RPMI7951 (cell line): ENCODE measurements around the gene NFIB. TPM values are rescaled to one million over a fixed set of nuclear protein-coding genes. Genes with fewer than 3 reads are reported as not detected.

Experiments
- DNase-seq: peaks from one replicate; pipeline ENCODE4 v3.0.0-alpha.2; 2012; ENCODE audit warnings: low read depth
- total RNA-seq: library from RNA; depleted of rRNA; stranded (reverse); fragments of >200 nt; shearing (Covaris generic); gene quantifications from 2 replicates; pipeline ENCODE4 v1.2.3, GENCODE V29; 2014

Gene NFIB
- total RNA-seq, 1 experiment from 2014 or later = 9.1 TPM

DNA sequence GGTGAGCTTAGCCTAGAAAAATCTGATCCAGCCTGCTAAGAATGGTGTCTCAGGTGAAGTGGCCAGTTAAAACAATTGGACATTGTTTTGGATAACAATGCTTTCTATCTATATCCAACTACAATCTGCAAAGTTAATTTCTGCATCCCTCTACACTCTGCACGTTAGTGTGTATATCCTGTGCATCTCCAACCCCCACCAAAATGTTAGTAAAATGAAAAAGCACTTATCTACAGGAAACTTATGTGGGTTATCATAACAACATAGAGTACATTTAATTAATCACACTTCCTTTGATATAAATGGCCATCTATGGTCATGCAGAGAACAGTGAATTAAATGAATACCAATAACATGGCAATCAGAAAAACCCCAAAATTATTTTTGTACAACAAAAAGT, 158.7 kb downstream of the NFIB start:
- DNase-seq = no peak

DNA sequence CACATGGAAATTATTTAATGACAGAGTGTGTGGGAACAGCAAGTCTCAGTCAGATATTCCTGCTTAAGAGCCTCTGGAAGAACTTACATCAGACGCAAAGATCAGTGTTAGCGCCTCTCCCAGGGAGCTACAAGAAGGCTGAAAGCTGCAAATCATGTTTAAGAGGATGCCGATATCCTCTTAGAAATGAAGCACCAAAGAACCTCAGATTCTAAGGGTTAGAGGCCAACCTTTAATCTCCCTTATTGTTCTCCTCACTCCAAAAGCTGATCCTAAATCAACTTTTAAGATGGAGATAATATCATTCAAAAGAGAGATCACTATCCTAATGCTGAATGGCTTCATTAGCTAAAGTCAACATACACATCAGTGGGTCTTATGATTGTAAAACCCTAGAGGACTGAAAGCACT, 160.6 kb downstream of the NFIB start:
- DNase-seq = no peak

DNA sequence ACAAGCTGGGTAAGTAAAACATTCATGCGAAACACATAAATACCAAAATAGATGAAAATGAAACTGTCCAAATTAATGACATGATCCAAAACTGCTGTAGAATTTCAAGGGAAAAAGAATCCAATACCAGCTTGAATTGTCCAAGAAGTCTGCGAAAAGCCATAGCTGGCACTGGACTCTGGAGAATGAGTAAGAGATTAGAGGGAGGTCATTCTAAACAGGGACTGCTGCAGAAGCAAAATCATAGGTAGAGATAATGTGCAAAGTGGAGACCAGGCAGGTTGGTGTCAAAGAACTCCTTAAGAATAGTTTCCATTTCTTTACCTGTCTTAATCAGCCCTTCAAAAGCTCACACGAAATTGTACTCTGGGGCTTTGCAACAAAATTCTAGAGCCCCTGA, 162.5 kb downstream of the NFIB start:
- no peak for DNase-seq

DNA sequence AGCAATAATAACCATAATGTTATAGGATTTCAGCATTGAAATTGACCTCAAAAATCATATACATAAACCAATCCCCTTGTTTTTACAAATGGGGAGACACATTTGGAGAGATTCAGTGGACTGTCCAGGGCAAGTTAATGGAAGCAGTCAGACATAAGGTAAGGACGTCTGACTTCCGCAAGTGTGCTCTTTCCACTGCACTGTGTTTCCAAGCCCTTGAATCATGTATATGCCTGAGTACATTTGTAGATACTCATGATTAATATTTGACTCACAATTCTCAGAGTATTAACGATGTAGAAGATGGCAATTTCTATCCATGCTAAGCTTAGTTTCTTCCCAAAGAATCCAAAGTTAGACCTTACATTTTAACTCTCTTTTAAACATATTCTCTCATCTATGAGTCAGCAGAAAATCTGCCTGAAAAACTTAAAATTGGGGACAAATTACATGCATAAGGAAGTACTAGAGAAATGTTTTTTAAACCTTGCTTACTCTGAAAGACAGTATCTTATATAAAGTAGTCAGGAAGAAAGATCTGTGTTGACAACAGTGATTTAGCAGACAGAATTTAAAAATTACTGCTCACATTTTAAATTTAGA, 165.3 kb downstream of the NFIB start:
- no peak for DNase-seq

DNA sequence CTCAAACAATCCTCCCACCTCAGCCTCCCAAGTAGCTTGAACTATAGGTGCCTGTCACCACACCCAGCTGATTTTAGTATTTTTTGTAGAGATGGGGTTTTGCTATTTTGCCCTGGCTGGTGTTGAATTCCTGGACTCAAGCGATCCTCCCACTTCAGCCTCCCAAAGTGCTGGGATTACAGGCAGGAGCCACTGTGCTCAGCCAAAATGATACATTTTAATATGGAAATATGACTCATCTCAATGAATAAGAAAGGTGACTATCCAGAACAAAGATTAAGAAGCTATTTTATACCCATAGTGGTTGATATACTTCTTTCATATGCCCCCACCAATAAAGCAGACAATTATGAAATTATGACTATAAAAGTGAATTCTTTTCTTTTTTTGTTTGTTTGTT, 166.2 kb downstream of the NFIB start:
- no peak for DNase-seq

DNA sequence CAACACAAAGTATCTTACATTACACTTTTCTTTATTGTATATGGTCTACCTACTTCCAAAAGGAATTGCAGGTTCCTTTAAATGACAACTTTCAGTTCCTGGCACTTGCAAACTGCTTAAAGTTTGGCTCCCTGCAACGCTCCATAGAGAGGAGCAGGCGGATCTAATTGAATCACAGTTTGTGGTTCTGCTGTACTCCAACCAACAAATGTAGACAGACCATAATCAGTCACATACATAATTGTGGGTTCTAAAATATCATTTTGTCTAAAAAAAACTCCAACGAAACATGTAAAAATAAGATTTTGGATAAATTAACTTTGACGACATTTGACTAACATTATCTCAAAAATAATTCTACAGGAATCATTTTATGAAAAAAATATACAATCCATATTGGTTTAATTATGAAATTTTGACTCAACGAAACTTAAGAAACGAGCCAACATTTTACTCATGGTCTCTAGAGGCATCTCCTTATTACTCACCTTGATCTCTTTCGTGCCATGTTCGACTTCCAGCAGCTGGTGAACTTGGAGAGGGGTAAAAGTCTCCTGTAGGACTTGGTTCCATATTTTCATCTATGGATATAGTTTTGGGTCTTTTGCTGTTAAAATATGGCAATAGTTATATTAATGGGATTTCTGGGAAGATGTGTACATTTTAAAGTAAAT, 167.6 kb downstream of the NFIB start:
- DNase-seq = no peak

DNA sequence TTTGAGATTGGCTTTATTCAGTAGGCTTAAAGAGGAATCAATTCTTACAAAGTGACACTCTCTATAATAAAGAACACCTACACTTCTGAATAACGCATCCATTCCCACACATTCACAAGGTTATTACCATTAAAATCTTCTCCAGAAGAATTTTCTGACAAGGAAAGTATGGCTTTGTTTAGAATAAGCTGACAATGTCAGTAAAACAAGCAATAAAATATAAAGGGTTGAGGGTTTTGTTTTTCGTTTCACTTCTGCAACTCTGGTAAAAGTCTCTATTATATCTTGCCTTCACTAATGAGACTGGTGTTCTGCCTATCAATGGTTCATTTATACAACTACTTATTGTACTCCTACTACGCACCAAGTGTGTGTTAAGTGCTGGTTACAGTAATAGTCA, 169.7 kb downstream of the NFIB start:
- no peak for DNase-seq

DNA sequence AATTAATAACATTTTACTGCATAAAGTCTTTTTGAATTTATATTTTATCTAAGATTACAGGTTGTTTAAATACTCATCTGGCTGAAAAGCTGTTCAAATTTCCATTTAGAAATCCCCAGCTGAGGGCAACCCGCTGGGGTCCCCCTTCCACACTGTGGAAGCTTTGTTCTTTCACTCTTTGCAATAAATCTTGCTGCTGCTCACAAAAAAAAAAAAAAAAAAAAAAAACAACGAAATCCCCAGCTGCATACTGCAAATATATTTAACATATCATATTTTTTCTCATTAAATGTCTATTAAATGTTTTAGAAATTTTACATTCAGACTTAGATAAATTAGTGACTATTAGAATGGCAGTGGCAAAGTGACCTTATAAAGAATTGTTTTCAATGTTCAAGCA, 172.2 kb downstream of the NFIB start:
- no peak for DNase-seq

DNA sequence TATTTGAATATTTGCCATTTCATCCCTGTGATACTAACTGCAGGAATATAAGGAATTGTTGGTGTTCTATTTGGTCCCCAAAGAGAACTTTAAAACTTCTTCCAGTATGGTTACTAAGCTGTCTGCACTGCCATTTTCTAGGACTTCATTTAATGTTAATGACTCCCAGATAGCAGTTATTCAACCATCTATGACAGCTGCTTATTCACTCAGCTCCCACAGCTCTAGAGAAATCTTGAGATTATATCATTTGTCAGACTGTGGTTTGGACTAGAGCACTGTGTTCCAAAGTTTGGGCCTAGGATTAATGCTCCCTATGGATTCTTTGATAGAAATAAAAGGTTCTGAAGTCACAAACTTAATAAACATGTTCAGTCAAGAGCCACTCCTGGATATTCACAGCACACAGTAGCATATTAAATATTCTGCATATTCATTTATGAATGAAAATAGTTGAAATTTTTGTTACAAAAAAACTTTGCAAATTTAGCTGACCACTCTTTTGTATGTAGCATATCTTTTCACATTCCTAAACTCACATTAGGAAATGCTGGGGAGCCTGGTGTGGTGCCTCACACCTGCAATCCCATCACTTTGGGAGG, 173.7 kb downstream of the NFIB start:
- DNase-seq = no peak

DNA sequence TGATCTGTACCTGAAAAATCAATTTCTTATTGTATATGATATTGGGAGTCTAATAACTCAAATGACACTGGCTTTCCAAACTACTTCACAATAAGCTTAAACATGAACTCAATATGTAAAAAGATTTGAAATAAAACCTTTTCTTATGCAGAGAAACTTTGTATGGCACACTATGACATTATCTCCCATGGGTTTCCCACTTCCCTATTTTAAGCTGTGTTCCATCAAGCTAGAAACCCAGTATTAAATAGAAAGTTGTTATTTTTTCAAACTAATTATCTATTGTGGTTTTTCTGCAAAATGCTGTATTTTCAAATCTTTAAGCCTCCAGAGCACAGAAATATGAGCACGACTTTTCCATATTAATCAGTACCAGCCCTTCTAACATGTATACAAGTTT, 174.7 kb downstream of the NFIB start:
- no peak for DNase-seq

DNA sequence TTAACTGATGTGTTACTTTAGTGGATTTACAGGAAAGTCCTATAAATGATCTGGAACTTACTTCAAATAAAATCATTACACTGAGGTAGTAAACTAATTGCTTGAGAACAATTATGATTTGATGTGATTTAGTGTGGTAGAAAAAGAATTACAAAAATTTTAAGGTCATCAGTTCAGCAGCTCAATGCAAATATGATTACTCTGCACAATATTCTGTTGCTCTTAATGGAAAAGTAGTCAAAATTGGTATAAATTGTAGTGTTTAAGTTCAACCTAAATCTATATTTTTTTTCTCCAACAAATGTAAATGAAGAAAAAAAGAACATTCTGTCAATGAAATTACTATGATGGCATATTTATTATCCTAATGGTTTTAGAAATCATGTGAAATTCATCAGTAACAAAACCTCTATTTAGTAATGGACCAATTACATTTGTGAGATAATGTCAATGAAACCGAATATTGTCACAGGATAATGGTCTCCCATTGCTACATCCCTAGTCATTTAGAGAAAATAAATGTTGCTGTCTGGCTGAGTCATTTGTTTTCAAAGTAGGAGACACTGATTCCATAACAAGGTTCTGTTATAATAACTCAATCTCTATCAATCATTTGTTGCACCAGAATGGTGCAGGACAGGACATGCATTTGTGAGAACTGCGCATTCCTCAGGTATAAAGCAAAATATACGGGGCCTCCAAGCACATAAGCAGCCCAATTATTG, 177.1 kb downstream of the NFIB start:
- DNase-seq = no peak

DNA sequence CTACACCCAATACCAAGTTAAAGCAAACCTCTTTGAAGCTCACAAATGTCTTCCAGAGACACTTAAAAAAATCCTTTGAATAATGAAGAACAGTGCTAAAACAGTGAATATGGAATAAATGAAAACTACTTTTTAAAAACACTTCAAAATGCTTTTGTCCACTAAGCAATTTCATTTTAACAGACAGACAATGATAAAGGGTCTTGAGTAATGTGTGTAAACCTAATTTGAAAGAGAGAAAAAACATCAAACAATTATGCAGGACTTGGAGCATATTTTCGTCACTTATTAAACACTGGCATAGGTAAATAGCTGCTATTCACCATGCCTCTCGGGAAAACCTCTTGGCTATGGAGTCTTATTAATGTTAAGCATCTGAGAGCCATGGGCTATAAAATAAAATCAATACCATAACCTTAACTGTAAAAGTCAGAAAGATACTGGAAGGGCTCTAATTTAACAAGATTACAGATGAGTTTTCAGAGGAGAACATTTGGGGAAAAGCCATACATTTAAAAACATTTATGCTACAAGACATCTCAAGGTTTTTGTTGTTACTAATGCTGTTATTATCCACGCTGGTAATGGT, 177.8 kb downstream of the NFIB start:
- no peak for DNase-seq

DNA sequence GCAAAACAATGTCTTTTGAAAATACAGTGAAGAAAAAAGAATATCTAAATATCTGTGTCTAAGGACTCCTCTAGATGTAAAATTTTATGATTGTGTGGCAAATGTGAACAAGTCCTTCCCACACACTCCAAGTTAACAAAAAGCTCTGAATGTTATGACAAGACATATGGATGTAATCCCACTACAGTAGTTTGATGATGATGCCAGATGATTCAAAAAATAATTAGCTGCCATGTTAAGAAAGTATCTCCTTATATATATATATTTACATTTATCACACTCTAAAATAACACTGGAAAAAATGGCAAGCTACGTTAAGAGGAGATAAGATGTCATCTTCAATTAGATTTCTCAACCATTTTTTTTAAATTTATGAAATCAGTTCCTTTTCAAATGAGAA, 178.5 kb downstream of the NFIB start:
- DNase-seq = no peak

DNA sequence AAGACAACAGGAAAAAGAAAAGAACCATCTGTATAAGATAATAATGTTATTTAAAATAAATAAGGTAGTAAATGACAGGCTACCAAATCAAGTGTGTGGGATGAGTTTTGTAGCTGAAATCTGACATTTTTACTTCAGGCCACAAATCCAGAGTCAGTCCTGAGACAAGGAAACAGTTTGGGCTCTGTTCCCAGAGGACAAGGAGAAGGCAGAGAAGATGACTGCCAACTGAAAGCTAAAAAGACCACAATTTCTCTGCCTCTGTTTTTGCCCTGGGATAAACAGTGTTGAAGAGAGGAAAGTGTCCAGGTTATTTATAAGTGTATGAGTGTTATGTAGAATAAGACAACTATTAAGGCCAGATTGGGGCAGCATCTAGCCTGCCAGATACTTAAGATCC, 180.5 kb downstream of the NFIB start:
- DNase-seq = peak; percentile 2

DNA sequence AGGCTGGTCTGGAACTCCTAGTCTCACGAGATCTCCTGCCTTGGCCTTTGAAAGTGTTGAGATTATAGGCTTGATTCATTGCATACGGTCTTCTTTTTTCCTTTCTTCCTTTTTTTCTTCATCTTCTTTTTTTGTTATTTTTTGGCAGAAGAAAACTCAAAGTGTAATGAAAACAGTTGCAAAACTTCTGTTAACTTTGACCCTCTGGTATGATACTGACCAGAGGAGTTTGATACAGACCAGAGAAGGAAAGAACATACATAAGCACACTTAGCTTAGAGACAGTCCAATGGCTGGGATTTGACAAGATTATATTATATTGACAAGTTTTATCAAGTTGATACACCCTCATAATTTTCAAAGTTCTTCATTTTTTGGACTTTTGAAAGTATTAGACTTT, 181.2 kb downstream of the NFIB start:
- DNase-seq = no peak

DNA sequence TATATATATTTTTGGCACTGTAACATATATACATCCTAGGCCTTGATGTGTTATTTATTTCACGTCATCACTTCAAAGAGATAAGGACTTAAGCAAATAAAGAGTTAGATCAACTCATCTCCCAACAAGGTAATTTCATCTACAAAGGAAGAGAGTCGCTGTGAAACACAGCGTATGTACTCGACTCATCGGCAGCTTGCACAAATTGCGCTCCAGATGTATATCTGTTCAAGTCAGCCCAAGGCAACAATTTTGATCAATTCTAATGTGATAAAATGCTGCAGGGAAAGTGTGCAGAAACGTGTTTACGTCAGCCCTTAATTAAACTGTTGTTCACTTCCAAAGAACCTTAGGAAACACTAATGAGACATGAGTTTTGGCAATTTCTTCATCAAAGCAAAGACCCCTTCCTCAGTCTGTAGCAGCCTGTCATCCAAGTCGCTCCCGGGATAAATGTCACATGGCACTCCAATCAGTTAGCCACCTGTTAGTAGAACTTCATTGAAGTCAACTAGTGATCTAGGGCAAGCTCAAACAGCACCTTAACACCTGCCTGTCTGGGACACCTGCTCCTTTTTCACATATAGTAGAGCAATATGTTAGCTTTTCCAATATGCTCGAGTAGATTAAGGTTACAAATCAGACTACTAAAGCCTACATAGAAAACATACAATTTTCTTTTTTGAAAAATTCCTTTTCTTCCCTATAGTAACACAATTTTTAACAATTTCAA, 182.4 kb downstream of the NFIB start:
- DNase-seq = no peak

DNA sequence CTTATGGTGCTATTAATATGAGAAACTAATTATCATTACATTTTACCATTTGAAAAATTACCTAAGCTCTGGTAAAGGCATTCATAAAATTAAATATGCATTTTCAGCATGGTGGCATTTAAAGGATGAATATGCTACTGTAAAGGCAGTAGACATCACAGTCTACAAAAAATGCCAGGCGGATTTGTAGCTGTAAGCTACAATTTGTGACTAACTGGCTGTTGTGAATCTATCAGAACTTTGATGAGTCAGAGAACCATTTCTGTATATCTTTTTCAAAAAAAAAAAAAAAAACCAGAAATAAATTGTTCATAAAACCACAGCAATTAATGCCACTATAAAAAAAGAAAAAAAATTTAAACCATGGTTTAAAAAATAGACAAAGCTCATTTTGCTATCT, 186.3 kb downstream of the NFIB start:
- DNase-seq = no peak

DNA sequence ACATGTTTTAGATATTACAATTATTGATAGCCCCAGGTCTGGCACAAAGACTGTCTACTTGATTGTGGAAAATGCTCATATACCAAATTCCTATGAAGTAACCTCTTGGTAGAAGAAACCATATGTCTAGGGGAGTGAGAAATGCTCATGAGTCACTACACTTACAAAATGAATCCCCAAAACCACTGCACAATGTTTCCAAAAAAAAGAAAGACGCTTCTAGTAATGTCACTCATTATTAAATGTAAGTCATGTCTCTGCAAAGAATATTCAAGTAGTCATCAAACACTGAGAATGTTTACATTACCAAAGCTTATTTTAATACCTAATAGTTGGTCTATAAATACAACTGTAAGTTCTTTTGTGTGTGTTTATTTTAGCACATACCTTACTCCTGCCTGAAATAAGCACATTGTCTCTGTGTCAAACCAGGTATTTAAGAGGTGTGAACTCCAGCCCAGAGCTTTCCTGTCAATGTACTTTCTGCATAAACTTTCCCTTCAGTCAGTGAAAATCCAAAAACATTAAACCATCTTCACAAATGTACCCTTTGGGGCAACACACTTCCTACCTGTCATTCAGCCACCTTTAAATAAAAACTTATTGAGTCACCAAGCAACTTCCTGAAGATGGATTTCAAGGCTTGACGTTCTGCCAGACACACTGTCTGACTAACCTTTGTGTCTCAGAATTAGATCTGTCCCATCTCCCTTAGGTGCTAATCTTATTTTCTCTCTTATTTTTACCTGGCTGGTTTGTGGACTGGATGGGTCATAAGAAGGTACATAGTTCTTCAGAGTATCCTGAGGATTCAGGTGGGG, 194.0 kb downstream of the NFIB start:
- peak; percentile 8 for DNase-seq

DNA sequence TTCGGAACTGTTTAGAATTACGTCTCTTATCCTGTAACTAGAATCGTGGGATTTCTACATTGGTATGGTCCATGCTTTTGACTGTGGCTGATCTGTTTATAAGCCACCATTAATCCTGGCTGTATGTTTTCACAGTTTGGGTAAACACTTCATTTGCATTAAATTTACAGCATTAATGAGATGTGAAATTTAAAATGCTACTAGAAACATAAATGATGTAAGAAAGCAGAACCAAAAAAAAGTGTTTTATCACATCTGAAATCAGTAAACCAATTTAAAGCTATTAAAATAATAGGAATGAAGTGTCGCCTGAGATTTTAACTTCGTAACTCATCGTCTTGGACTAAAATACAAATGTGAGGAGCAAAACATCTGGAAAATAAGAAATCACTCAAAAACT, 201.7 kb downstream of the NFIB start:
- no peak for DNase-seq

DNA sequence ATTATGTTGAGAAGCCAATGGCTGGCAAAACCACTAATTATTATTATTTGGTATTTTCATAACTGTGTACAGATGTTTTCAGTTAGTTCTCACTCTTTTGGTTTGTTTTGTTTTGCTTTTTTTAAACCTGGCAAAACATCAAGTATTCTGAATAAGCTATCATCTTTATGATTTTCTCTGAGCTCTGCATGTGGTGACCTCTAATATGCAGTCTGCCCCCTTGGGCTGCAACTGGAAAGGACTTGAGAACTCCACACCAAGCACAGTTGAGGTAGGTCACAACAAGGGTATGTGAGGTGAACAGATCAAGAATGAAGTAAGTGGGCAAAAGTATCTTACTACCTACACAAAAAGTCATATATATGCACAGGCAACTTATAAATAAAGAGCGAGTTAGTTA, 202.2 kb downstream of the NFIB start:
- DNase-seq = no peak

DNA sequence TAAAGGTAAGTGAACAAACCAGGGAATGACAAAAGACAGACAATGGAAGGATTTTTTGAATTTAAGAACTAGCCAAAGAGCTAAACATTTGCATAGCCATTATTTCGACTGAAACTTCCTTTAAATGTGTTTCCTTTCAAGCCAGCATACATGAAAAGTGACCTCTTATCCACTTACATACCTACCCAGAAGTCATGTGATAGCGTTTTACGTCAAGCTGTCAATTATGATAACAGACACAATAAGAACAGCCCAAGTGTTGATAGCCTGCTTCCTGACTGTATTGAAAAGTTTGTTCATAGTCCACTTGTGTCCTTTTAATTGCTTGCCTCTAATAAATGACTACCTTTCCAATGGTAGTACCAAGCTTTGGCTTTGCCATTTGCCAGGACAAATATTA, 206.0 kb downstream of the NFIB start:
- no peak for DNase-seq
